HG03064 (cell line): ENCODE results near the gene ZFP91.

Experiments
- ATAC-seq: cut with Tn5 transposase; IDR thresholded peaks from one replicate; pipeline ENCODE4 v1.9.1; 2021; ENCODE audit warnings: low read depth; ENCODE audit not compliant: unreplicated experiment

ZFP91 gene

GRCh38 chr11:58628446-58628845 lies 49.6 kb downstream of the ZFP91 start:
- no peak for ATAC-seq

DNA sequence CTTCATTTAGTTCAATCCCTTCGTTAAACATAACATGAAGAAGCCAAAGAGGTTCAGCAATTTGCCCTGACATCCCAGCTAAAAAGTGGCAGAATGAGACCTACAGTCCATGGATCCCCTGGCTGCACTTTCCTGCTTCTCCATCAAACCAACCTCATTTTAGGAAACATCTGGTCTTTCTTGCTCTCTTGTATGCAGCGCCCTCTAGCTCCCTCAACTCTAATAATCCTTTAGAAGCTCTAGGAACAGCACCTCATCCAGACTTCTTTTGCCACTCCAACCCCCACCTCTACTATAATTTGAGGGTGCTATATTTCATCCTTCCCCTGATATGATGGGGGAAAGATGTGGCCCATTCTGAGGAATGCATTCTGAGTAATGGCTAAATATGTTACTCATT lies 51.0 kb downstream of the ZFP91 start:
- ATAC-seq: no peak

- ATAC-seq: no peak
These were observed 52.5 kb downstream of the ZFP91 start for GRCh38 chr11:58631378-58631777.

- no peak for ATAC-seq
These were observed 53.6 kb downstream of the ZFP91 start for GRCh38 chr11:58632510-58632909.

GRCh38 chr11:58636587-58636986 lies 57.7 kb downstream of the ZFP91 start:
- no peak for ATAC-seq

DNA sequence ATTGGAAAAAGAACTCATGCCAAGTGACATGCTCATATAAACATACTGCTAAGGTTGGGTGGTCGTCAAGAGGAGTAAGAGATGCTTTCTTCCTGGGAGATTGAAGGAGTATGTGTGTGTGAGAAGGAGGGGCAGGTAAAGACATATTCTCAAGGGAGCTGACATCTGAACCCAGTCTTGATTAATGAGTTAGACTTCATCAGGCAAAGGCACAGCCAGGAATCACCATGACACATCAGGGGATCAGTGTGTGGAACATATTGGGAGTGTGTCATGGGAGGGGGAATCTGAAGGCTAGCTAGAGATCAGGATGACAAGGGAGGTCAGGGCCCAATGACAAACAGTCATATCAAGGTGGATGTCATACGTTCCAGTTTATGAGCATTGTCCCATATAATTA lies 58.5 kb downstream of the ZFP91 start:
- ATAC-seq: no peak

- no peak for ATAC-seq
These were observed 60.2 kb downstream of the ZFP91 start for GRCh38 chr11:58639103-58639502.

DNA sequence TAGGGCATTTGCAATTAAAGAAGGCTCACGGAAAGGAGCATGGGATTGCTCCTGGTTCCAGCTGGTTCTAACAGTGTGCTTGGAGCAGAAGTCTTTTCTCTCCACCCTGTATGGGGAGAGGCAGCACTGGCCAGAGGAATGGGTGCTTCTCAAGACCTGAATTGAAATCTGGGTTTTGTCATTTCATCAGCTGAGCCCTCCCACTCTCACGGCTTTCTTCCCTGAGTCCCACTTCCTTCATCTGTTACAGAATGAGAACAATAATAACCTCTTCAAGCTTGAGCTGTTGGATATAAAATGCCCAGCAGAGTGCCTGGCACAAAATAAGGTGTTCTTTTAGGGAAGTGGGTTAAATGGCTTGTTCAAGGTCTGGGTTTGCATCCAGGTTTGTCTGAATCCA lies 60.8 kb downstream of the ZFP91 start:
- ATAC-seq: no peak

GRCh38 chr11:58640386-58641023 lies 61.6 kb downstream of the ZFP91 start:
- no peak for ATAC-seq

DNA sequence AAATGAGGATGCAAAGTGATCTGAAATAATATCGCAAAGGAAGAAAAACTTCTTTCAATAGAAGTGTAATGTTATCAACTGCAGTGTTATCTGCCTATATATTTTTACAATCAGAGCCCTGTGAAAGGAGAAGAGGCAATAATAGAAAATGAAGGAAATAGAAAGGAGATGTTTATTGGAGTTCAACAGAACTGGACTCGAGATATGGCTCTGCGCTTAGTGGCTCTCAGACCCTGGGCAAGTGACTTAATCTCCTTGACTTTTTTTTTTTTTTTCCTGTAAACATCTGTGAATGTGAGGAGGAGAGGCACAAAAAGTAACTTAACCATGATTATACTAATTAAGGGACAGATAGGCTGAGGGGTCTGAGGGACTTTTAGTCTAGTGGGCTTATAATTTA lies 62.5 kb downstream of the ZFP91 start:
- no peak for ATAC-seq

- ATAC-seq: no peak
These were observed 63.1 kb downstream of the ZFP91 start for GRCh38 chr11:58641803-58642581.

GRCh38 chr11:58645854-58646253 lies 67.0 kb downstream of the ZFP91 start:
- ATAC-seq: no peak

DNA sequence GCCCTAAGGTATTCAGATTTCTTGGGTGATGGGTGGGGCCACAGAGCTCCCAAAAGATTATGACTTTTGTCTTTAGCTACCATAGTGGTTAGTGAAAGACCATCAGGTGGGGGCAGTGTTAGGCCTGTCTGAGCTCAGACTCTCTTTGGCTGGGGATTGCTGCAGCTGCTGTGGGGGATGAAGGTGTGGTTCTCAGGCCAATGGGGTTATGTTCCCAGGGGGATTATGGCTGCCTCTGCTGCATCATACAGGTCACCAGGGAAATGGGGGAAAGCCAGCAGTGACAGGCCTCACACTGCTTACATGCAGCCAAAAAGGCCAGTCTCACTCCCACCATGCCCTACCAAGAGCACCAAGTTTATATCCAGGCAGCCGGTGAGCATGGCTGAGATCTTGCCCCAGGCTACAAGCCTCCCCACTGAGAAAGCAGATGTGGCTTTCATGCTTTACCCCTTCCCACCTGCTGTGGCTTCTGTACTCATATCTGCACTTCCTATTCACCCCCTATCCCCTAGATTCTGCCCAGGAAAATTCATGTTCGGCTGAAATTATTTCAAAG lies 68.4 kb downstream of the ZFP91 start:
- ATAC-seq: peak; percentile 94

DNA sequence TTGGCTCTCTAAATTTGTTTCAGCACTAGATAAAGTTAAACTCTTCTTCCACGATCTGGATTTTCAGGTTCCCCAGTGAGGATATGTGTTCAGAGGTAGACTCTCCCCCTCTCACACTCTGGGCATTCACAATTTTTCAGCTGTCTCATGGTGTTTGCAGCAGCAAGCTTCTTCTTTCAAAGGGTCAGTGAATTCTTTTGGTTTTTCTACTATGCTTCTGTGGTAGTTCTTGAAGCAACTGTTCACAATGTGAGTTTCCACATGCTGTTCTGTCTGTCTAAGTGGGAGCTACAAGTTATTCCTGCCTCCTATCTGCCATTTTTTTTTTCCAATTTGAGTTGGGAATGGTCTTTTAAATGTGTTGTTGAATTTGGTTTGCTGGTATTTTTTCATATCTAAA lies 69.0 kb downstream of the ZFP91 start:
- peak; percentile 8 for ATAC-seq

GRCh38 chr11:58649623-58650022 lies 70.8 kb downstream of the ZFP91 start:
- no peak for ATAC-seq

GRCh38 chr11:58650496-58650895 lies 71.6 kb downstream of the ZFP91 start:
- ATAC-seq: no peak

DNA sequence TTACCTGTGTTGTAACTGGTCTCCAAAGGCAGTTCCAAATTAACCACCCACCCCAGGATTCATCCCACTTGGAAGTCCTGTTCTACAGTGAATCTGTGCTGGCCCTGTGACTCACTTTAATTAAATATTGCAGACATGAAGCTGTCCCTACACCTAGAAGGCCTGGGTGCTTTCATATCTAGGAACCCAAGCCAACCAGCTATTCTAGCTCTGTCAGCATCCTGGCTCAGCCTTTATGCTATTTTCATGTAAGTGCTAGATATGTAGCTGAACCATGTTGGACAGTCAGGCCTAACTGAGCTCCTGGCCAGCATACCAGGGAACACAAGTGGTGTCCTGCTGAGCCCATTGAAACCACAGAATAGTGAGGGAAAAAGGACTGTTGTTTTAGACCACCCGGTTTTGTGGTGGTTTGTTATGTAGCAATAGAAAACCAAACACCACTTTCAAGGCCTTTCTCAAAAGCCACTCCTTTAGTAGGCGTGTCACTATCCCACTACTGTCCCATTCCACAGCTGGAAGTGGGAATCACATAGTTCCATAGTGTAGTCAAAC lies 73.9 kb downstream of the ZFP91 start:
- ATAC-seq: no peak

DNA sequence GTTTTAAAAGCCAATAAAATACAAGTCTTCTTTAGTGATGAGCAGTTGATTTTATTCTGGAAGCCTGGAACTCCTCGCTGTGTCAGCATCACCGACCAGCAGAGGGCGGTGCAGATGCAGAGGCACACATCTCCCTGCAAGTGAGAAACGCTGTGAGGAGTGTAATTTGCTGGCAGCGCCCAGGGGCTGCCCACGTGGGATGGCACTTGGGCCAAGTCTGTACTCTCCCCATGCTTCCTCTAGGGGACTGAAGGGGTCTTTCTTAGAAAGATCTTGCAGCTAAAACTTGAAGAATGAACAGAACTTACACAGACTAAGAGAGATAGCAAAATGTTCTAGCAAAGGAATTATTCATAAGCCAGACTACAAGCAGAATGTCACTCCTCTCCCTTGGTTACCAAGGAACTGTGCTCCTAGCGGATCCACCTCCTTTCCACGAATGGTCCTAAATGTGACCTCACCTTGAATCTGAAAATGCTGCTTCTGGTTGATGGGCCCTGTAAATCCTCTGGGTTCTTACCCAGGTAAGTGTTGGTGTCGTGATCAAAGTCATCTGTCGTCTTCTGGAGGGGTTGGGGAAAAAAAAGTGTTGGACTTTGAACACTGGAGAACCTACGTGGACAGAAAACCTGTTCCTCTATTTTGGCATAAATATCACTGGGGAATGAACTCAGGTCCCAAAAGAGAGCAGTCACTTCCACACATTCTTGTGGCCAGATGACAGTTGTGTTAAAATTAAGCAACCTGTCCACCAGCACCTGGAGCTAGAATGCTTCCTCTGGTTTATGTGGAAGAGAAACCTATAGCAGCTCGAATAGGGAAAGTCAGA lies 75.4 kb downstream of the ZFP91 start:
- peak; percentile 92 for ATAC-seq

GRCh38 chr11:58654908-58655296 lies 76.0 kb downstream of the ZFP91 start:
- peak; percentile 71 for ATAC-seq

DNA sequence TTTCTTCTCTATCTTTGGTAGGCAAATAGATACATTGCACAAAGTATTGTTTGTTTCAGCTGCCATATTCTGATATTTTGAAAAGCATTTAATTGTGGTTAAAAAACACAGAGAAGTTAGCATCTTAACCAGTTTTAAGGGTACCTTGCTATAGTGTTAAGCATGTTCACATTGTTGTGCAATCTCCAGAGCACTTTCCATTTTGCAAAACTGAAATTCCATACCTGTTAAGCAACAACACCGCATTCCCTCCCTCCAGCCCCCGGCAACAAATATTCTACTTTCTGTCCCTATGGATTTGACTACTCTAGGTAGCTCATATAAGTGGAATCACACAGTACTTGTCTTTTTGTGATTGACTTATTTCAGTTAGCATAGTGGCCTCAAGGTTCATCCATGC lies 77.5 kb downstream of the ZFP91 start:
- ATAC-seq: no peak

DNA sequence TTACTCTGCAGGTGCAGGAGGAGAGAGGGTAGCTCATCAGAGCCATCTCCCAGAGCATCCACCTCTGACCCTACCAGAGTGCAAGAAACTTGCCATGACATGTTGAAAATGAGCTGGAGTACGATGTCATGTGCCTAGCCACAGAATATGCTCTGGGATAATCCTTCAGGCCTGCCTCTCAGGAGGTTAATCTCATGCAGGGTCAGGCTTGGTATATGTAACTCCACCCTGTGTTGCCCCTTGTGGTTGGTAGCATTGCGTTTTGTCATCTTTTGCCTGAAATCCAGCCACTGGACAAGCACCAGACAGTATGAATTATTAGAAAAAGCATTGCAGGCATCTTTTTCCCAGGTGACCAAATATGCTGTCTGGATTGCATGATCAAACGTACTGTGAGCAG lies 79.8 kb downstream of the ZFP91 start:
- ATAC-seq: no peak
